ENCODE measurements around the gene ROR1. TPM values are rescaled to one million over a fixed set of nuclear protein-coding genes. Genes with fewer than 3 reads are reported as not detected.

The ROR1 gene
- total RNA-seq, 6 experiments from 2014 or later, result 7.4 to 9.4 (median 8.9) TPM

- Mint-ChIP-seq H3K4me1 (ENCODE audit: low read depth) (no peaks in the 10 kb centered on the region), H3K36me3 (ENCODE audit: low read depth) (no peaks in the 10 kb centered on the region), H3K9me3 (no peaks in the 10 kb centered on the region), H3K27ac (no peak overlapping the region), H3K4me3 (no peak overlapping the region), H3K27me3 (ENCODE audit: insufficient read depth) (peaks cover 1% of the 10 kb centered on the region; the same call in 1 of the 2 replicates)
- DNase-seq, result no peak
- TF ChIP-seq CTCF (IDR thresholded peaks at IDR 0.05), result no peak
Measured at GRCh38 chr1:63787875-63788274, 14.1 kb downstream of the ROR1 start.

GRCh38 chr1:63789856-63790605 is 16.2 kb downstream of the ROR1 start:
- H3K27me3 Mint-ChIP-seq (ENCODE audit: insufficient read depth), result peaks cover 1% of the 10 kb centered on the region; the same call in 1 of the 2 replicates
- H3K4me3 Mint-ChIP-seq, result no peak overlapping the region
- H3K27ac Mint-ChIP-seq, result no peak overlapping the region
- H3K36me3 Mint-ChIP-seq (ENCODE audit: low read depth), result no peaks in the 10 kb centered on the region
- no peaks in the 10 kb centered on the region for H3K4me1 Mint-ChIP-seq (ENCODE audit: low read depth)
- DNase-seq, result no peak
- TF ChIP-seq CTCF (IDR thresholded peaks at IDR 0.05), result no peak
- no peaks in the 10 kb centered on the region for H3K9me3 Mint-ChIP-seq

- Mint-ChIP-seq H3K27me3 (ENCODE audit: insufficient read depth) (peaks cover 1% of the 10 kb centered on the region; the same call in 1 of the 2 replicates), H3K4me1 (ENCODE audit: low read depth) (no peaks in the 10 kb centered on the region), H3K36me3 (ENCODE audit: low read depth) (no peaks in the 10 kb centered on the region), H3K27ac (no peak overlapping the region), H3K4me3 (no peak overlapping the region), H3K9me3 (no peaks in the 10 kb centered on the region)
- TF ChIP-seq CTCF (IDR thresholded peaks at IDR 0.05), result no peak
- no peak for DNase-seq
Measured at GRCh38 chr1:63790989-63791388, 17.2 kb downstream of the ROR1 start.

- no peak for DNase-seq
- no peak overlapping the region for H3K27ac Mint-ChIP-seq
- H3K4me1 Mint-ChIP-seq (ENCODE audit: low read depth), result peaks cover 6% of the 10 kb centered on the region
- no peaks in the 10 kb centered on the region for H3K9me3 Mint-ChIP-seq
- H3K36me3 Mint-ChIP-seq (ENCODE audit: low read depth), result no peaks in the 10 kb centered on the region
- peaks cover 2% of the 10 kb centered on the region; the same call in 1 of the 2 replicates for H3K27me3 Mint-ChIP-seq (ENCODE audit: insufficient read depth)
- no peak overlapping the region for H3K4me3 Mint-ChIP-seq
- TF ChIP-seq CTCF (IDR thresholded peaks at IDR 0.05), result no peak
Measured at GRCh38 chr1:63792152-63792551, 18.3 kb downstream of the ROR1 start.

DNA sequence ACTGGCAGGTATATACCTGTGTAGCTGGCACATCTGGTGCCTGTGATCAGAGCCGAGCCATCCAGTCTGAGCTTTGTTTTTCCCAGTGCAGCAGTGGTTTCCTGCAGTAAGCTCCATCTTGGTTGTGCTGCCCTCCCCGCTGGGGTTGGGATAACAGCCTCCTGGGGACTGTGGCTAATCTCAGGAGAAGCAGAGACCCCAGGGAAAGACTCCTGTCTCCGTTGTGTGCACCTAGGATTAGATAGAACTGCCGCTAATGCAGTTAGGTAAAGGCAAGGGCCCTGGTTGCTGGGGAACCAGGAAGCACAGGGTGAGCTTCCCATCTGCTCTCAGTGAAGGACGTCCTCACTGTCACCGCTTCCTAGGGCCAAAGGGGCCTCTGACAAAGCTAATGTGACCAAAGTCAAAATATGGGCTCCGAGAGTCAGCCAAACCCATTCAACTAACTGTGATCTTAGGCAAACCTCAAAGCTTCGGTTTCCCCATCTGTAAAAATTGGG is 20.0 kb downstream of the ROR1 start:
- Mint-ChIP-seq H3K27me3 (ENCODE audit: insufficient read depth) (peaks cover 4% of the 10 kb centered on the region; the same call in 1 of the 2 replicates), H3K36me3 (ENCODE audit: low read depth) (no peaks in the 10 kb centered on the region), H3K4me1 (ENCODE audit: low read depth) (peaks cover 12% of the 10 kb centered on the region), H3K9me3 (no peaks in the 10 kb centered on the region), H3K4me3 (no peak overlapping the region), H3K27ac (no peak overlapping the region)
- no peak for DNase-seq
- TF ChIP-seq CTCF (IDR thresholded peaks at IDR 0.05), result no peak
